Measurements from ENCODE around the gene ZNF467.

Gene ZNF467, protein sequence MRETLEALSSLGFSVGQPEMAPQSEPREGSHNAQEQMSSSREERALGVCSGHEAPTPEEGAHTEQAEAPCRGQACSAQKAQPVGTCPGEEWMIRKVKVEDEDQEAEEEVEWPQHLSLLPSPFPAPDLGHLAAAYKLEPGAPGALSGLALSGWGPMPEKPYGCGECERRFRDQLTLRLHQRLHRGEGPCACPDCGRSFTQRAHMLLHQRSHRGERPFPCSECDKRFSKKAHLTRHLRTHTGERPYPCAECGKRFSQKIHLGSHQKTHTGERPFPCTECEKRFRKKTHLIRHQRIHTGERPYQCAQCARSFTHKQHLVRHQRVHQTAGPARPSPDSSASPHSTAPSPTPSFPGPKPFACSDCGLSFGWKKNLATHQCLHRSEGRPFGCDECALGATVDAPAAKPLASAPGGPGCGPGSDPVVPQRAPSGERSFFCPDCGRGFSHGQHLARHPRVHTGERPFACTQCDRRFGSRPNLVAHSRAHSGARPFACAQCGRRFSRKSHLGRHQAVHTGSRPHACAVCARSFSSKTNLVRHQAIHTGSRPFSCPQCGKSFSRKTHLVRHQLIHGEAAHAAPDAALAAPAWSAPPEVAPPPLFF

DNA sequence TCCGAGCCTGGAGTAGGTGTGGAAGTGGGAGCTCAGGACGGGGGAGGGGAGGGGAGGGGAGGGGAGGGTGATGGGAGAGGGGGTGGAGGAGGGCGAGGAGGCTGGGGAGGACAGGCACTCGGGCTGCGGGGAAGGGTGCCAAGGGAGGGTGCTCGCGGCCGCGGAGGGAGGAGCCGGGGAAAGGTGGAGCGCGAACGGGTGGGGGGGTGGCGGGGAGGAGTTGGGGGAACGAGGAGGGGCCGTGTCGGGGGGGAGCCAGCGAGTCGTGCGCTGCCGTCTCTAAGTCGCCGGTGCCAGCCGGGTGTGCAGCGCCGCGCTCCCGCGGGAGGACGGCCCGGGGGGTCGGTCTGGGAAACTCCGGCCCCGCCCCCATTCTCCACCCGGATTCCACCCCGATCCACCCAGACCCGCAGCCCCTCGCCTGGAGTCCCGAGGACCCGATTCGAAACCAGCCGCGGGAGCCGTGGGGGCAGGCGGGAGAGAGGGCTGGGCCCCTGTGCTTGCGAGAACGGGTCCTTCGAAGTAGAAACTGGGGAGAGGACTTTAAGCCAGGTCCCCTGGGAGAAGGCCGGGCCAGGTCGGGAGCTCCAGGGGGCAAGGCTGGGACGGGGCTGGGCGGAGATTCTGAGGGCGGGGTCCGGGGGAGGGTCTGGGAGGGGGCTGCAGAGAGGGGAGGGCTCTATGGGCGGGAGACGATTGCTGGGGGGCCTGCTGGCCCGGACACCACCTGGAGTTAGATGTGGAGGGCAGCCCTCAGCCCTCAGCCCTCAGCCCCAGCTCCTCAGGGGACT lies at the start of gene ZNF467:
Gene ZNF467 (minus strand): TSS at position 143 of the 791 bp plus-strand sequence. CDS start 2,556 bp downstream, outside the sequence.
- DNase-seq, result peak; percentile 22 to 34

DNA sequence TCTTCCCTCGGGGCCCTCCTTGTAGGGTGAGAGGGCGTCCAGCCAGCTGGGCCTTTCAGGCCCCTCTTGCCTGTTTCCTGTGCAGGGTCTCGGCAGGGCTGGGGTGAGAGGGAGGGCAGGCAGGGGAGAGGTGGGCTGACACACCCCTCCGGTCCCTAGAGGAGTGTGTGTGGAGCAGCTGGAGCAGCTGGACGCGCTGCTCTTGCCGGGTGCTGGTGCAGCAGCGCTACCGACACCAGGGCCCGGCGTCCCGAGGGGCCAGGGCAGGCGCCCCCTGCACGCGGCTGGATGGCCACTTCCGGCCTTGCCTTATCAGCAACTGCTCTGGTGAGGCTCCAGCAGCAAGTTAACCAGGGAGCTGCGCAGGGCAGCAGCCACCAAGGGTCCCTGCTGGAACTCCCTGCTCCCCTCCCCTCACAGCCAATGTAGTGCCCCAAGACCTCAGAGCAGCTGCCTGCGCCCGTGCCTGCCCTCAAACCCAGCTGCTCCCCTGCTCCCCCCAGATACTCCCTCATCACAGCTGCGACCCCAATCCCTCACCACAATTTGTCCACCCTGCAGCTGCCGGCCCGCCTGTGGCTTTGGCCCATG lies 49.1 kb upstream of the ZNF467 start:
- no peak for DNase-seq

DNA sequence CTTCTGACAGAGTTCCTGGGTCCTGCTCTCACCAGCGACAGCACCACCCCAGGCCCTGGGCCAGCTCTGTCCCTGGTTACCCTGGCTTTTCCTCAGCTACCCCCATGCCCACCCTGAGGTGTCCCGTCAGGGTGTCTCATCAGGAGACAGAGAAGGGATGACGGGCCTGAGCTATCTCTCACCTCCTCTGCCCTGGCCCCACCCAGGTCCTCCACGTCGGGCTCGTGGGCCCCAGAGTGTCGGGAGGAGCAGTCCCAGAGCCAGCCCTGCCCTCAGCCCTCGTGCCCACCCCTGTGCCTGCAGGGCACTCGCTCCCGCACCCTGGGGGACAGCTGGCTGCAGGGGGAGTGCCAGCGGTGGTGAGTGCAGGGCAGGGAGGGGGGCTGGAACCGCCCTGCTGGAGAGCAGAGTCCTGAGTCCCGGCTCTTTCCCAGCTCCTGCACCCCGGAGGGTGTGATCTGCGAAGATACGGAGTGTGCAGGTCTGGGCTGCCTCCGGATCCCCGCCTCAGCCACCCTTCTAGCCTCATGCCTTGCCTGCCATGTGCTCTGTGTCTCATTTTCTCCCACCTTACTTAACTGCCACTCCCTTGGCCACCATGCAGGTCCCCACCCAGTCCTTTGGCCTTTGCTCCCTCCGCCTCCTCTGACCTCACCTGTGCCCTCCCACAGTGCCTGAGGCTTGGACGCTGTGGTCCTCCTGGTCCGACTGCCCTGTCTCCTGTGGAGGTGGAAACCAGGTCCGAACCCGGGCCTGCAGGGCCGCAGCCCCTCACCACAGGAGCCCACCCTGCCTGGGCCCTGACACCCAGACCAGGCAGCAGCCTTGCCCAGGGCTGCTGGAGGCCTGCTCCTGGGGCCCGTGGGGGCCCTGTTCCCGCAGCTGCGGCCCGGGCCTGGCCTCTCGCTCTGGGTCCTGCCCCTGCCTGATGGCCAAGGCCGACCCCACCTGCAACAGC lies 48.1 kb upstream of the ZNF467 start:
- no peak for DNase-seq

- DNase-seq, result no peak
These were observed 47.3 kb upstream of the ZNF467 start for GRCh38 chr7:149820622-149821190.

DNA sequence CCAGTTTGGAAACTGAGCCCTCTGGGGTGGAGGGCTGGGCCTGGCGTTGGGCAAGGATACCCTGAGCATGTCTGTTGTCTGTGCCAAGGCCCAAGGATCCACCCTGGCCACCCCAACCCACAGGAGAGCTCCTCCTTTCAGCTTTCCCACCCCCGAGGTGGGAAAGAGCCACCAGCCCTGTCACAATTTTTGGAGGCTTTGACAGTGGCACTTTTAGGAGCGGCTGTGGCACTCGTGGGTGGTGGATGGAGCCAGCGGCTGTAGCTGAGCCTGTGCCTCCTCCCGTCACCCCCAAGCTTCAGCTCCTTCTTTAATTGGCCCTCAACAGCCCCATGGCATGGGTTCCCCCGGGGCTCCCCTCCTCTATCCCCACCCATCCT lies 46.6 kb upstream of the ZNF467 start:
- no peak for DNase-seq

DNA sequence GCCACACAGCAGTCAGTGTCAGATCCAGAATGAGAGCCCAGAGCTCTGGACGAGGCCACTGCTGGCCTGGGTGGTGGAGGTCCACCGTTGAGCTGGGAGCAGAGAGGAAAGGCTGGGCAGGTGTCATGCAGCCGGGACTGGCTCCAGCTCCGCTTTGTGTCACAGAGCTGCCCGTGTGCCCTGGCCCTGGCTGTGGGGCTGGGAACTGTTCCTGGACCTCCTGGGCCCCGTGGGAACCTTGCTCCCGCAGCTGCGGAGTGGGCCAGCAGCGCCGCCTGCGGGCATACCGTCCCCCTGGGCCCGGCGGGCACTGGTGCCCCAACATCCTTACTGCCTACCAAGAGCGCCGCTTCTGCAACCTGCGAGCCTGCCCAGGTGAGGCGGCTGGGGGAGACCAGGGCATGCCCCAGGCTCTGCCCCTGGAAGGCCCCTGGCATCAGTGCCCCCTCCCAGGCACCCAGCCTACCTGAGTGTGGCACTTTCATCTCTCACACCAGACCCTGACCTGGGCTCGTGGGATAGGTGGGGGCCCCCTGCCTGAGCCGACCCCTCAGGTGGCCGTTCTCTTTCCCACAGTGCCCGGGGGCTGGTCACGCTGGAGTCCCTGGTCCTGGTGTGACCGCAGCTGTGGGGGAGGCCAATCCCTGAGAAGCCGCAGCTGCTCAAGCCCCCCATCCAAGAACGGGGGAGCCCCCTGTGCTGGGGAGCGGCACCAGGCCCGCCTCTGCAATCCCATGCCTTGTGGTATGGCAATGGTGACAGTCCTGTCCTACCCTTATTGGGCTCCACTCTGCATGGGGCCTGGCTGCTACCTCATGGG lies 46.0 kb upstream of the ZNF467 start:
- DNase-seq, result no peak

GRCh38 chr7:149818536-149818840 lies 45.1 kb upstream of the ZNF467 start:
- DNase-seq, result no peak

DNA sequence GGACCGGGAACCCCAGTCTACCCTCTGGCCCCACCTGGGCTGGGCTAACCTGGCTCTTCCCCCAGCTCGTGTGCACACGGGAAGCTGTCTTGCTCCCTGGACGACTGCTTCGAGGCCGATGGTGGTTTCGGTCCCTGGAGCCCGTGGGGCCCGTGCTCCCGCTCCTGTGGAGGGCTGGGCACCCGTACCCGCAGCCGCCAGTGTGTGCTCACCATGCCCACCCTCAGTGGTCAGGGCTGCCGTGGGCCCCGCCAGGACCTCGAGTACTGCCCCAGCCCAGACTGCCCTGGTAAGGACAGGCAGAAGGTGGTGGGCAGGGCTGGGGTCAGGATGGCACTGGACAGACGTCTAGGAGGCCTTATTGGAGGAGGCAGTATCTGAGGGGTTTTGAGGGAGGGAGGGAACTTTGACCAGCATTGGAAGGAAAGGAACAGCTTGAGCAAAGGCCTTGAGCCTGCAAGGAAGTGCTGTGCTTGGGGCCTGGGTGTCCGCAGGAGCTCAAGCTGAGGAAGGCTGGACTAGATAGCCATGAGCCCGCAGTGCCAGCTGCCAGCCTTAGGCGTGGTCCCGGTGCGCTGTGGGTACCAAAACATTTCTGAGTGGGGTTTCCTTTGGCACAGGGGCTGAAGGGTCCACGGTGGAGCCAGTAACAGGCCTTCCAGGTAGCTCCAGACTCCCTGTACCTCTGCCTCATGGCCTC lies 44.6 kb upstream of the ZNF467 start:
- DNase-seq, result no peak

GRCh38 chr7:149817301-149817771 lies 43.9 kb upstream of the ZNF467 start:
- no peak for DNase-seq

GRCh38 chr7:149816794-149817193 lies 43.4 kb upstream of the ZNF467 start:
- DNase-seq, result no peak

- no peak for DNase-seq
These were observed 42.9 kb upstream of the ZNF467 start for GRCh38 chr7:149816267-149816751.

DNA sequence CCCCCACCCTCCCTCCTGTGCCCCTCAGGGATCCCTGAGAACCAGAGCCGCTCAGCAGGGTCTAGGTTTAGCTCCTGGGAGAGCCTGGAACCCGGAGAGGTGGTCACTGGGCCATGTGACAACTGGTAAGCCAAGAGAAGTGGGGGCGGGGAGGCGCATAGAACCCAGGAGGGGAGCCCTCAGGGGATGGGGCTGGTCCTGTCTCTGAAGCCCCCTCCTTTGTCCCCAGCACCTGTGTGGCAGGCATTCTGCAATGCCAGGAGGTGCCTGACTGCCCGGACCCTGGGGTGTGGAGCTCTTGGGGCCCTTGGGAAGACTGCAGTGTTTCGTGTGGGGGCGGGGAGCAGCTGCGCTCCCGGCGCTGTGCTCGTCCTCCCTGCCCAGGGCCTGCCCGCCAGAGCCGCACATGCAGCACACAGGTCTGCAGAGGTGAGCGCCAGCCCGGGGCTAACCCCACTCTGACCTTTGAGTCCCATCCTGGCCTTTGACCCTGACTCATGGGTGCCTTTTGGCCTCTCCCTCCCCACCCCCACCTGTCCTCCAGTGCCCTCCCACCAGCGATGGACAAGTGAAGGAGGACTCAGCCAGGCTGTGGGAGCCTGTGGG lies 42.4 kb upstream of the ZNF467 start:
- DNase-seq, result no peak

DNA sequence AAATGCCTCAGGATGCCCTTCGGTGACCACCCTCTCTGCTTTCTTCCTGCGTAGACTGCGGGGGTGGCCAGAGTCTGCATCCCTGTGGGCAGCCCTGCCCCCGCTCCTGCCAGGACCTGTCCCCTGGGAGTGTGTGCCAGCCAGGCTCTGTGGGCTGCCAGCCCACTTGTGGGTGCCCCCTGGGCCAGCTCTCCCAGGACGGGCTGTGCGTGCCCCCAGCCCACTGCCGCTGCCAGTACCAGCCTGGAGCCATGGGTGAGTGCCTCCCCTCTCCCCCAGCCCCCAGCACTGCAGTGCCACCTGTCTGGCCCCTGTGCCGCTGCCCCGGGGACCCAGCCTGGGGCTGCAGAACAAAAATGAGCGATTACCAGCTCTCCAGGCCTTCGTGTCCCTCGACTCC lies 41.7 kb upstream of the ZNF467 start:
- DNase-seq, result no peak

DNA sequence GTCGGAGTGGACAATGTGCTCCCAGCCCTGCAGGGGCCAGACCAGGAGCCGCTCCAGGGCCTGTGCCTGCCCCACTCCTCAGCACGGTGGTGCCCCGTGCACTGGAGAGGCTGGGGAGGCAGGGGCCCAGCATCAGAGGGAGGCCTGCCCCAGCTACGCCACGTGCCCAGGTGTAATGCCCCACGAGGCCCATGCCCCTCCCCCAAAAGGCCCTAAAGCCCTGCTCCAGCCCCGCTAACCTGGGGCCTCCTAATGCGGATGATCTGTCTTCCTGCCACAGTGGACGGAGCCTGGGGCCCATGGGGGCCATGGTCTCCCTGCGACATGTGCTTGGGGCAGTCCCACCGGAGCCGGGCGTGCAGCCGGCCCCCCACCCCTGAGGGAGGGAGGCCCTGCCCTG lies 41.1 kb upstream of the ZNF467 start:
- no peak for DNase-seq

GRCh38 chr7:149813254-149814035 lies 40.1 kb upstream of the ZNF467 start:
- no peak for DNase-seq

DNA sequence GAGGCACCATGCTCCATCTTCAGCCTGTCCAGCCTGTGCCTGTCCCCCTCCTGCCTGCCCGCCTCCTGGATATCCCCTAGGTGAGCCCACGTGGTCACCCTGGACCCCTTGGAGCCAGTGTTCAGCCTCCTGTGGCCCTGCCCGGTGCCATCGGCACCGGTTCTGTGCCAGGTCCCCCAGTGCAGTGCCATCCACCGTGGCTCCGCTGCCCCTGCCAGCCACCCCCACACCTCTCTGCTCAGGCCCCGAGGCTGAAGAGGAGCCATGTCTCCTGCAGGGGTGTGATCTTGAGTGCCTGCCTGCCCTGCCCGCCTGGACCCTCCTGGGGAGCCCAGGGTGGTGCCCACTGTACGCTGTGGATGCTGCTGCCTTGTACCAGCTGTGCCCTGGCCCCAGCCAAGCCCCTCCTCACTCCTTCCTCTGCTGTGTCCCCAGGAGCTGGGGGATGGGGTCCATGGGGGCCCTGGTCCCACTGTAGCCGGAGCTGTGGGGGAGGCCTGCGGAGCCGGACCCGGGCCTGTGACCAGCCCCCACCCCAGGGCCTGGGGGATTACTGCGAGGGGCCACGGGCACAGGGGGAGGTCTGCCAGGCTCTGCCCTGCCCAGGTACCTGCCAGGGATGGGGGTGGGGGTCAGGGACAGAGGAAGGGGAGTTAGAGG lies 38.6 kb upstream of the ZNF467 start:
- DNase-seq, result no peak

DNA sequence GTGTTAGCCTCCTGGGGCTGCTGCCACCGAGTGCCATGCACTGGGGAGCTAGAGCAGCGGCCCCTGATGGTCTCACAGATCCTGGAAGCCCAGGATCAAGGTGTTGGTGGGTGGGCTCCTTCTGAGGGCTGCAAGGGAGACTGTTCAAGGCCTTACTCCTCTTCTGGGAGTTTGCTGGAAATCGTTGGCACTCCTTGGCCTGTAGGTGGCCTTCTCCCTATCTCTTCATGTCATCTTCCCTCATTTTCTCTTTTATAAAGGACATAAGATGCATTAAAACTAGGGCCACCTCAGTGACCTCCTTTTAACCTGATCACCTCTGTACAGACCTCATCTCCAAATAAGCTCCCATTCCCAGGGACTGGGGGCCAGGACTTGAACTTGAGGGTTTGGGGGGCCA lies 37.8 kb upstream of the ZNF467 start:
- no peak for DNase-seq

DNA sequence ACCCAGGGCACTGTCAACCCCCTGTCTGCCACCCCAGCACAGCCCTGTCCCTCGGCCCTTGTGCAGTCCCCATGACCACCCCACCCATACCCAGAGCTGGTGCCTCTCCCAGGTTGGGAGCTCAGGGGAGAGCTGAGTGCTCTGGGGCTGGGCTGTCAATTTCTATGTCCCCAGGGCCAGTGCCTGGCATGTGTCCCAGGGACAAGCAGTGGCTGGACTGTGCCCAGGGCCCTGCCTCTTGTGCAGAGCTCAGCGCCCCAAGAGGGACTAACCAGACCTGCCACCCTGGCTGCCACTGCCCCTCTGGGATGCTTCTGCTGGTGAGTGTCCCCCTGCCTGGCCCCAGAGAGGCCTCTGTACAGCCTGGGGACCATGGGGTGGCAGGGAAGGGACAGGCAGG lies 35.8 kb upstream of the ZNF467 start:
- DNase-seq, result no peak
